Keratinocyte (primary cell): Measurements from ENCODE around the gene PDZD2. TPM values are rescaled to one million over a fixed set of nuclear protein-coding genes. Genes with fewer than 3 reads are reported as not detected.
A peak's percentile ranks its signal among the peaks of the same experiment; 100 is the strongest.

Source experiments
- DNase-seq: peaks from one replicate; pipeline ENCODE4 v3.0.0-alpha.2; 2011; ENCODE audit warnings: low read depth, missing footprints, low spot score
- FAIRE-seq: peaks from 2 replicates; lab custom pipeline; 2011; peaks lifted over from hg19 to GRCh38; lab: Jason Lieb, UNC
- H2AFZ ChIP-seq: 2 replicates; pipeline ENCODE4 v1.6.0; 2012; ENCODE audit warnings: low read length, control low read depth, inconsistent platforms; ENCODE audit not compliant: control insufficient read depth
- H3K27ac ChIP-seq: 2 replicates; pipeline ENCODE4 v1.5.1; 2011; ENCODE audit warnings: low read length; ENCODE audit not compliant: control insufficient read depth, insufficient read depth
- H3K27me3 ChIP-seq: 3 replicates; pipeline ENCODE4 v1.6.0; 2011; ENCODE audit warnings: low read length; ENCODE audit not compliant: control insufficient read depth, insufficient read depth; ENCODE audit errors: extremely low read depth
- H3K36me3 ChIP-seq, 2 experiments: 2 replicates in 1 of 2; 3 replicates in 1 of 2; pipeline ENCODE4 v1.5.1; 2011; ENCODE audit warnings: low read length in 2 of 2, mild to moderate bottlenecking in 1 of 2; ENCODE audit not compliant: control insufficient read depth in 2 of 2, insufficient read depth in 2 of 2; ENCODE audit errors: extremely low read depth in 1 of 2
- H3K4me1 ChIP-seq: 3 replicates; pipeline ENCODE4 v1.5.1; 2011; ENCODE audit warnings: low read length; ENCODE audit not compliant: control insufficient read depth, insufficient read depth; ENCODE audit errors: extremely low read depth
- H3K4me2 ChIP-seq: 3 replicates; pipeline ENCODE4 v1.6.0; 2011; ENCODE audit warnings: low read depth, low read length; ENCODE audit not compliant: control insufficient read depth, insufficient read depth; ENCODE audit errors: extremely low read depth
- H3K4me3 ChIP-seq, 3 experiments: fragments of 200-600 bp in 1 of 3; sonication (generic) in 1 of 3; 2 replicates in 2 of 3; 3 replicates in 1 of 3; pipeline ENCODE4 v1.5.1; 2011 to 2016; ENCODE audit warnings: low read length in 3 of 3, mild to moderate bottlenecking in 3 of 3, control low read depth in 2 of 3, inconsistent platforms in 1 of 3, low read depth in 1 of 3, mixed read lengths in 1 of 3, mixed run types in 1 of 3, moderate library complexity in 1 of 3; ENCODE audit not compliant: control insufficient read depth in 2 of 3, insufficient read depth in 2 of 3; ENCODE audit errors: extremely low read depth in 1 of 3
- H3K79me2 ChIP-seq: 2 replicates; pipeline ENCODE4 v1.6.0; 2012; ENCODE audit warnings: low read length; ENCODE audit not compliant: control insufficient read depth, insufficient read depth
- H3K9ac ChIP-seq: 3 replicates; pipeline ENCODE4 v1.6.0; 2011; ENCODE audit warnings: low read length; ENCODE audit not compliant: control insufficient read depth, insufficient read depth; ENCODE audit errors: extremely low read depth
- H3K9me1 ChIP-seq: 3 replicates; pipeline ENCODE4 v1.6.0; 2011; ENCODE audit warnings: low read length; ENCODE audit not compliant: control insufficient read depth, insufficient read depth; ENCODE audit errors: extremely low read depth
- H3K9me3 ChIP-seq: 2 replicates; pipeline ENCODE4 v1.5.1; 2012; ENCODE audit warnings: low read depth, low read length; ENCODE audit not compliant: control insufficient read depth
- H4K20me1 ChIP-seq: 3 replicates; pipeline ENCODE4 v1.6.0; 2011; ENCODE audit warnings: low read length; ENCODE audit not compliant: control insufficient read depth, insufficient read depth; ENCODE audit errors: extremely low read depth
- EZH2 ChIP-seq: IDR thresholded peaks from one replicate; pipeline ENCODE4 v1.6.1; 2012; ENCODE audit warnings: inconsistent platforms, mild to moderate bottlenecking, low read length, moderate library complexity
- dilution Hi-C: fragments of 300-500 bp; cut with MboI; formaldehyde crosslinking; loops from one replicate; pipeline ENCODE4 v1.7.0; 2020; ENCODE audit warnings: low sequenced_read_pairs; ENCODE audit not compliant: extremely low pct_ligation_motif_present
- polyA plus RNA-seq, 5 experiments: library from polyadenylated mRNA; depleted of rRNA in 3 of 5; stranded (reverse) in 3 of 5; stranded (forward) in 1 of 5; unstranded in 1 of 5; fragments of >200 nt; gene quantifications; 1 replicate in 1 of 5; 2 replicates in 3 of 5; 3 replicates in 1 of 5; pipeline versions ENCODE4 v1.2.1 to v1.2.3, GENCODE V29; 2011 to 2012; ENCODE audit warnings: missing spikeins in 2 of 5, low read depth in 1 of 5, low replicate concordance in 1 of 5
- TF ChIP-seq, protein P1 (sequence below), 3 experiments: IDR thresholded peaks in 1 of 3; conservative IDR thresholded peaks in 1 of 3; optimal IDR thresholded peaks in 1 of 3; 2 replicates in 2 of 3; 3 replicates in 1 of 3; pipeline versions ENCODE3 to v1.5.1; 2011; ENCODE audit warnings: low read length in 3 of 3, mild to moderate bottlenecking in 3 of 3, moderate library complexity in 2 of 3, control low read depth in 1 of 3, inconsistent platforms in 1 of 3; ENCODE audit not compliant: insufficient read depth in 2 of 3; ENCODE audit errors: extremely low read depth in 1 of 3

The PDZD2 gene
- polyA plus RNA-seq, 1 donor (not counting 4 experiments of a cell fraction or from before 2014, with no cell fraction given), result 7.3 TPM

DNA sequence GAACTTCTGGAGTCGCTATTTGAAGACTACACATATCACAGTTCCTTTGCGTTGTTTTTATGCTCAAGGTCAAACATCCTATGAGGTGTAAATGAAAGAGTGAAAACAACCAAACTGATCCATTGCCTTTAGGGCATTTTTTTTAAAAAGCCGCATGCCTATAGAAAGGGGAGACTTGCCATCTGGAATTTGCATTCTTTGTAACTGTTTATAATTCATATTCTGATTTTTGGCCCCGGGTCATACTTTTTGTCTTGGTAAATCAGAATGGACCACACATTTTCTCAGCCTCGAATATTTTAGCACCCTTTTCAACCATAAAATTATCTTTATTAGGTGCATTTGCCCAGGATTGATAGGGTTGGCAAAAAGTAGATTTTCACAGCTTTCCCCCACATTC lies 347.2 kb downstream of the PDZD2 start:
- no peaks in the 10 kb centered on the region for H4K20me1 ChIP-seq
- no peak for FAIRE-seq
- TF ChIP-seq, protein P1, sequence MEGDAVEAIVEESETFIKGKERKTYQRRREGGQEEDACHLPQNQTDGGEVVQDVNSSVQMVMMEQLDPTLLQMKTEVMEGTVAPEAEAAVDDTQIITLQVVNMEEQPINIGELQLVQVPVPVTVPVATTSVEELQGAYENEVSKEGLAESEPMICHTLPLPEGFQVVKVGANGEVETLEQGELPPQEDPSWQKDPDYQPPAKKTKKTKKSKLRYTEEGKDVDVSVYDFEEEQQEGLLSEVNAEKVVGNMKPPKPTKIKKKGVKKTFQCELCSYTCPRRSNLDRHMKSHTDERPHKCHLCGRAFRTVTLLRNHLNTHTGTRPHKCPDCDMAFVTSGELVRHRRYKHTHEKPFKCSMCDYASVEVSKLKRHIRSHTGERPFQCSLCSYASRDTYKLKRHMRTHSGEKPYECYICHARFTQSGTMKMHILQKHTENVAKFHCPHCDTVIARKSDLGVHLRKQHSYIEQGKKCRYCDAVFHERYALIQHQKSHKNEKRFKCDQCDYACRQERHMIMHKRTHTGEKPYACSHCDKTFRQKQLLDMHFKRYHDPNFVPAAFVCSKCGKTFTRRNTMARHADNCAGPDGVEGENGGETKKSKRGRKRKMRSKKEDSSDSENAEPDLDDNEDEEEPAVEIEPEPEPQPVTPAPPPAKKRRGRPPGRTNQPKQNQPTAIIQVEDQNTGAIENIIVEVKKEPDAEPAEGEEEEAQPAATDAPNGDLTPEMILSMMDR (optimal IDR thresholded peaks at IDR 0.05 in 1 of 3, IDR thresholded peaks at IDR 0.05 in 1 of 3, conservative IDR thresholded peaks at IDR 0.05 in 1 of 3; ENCODE audit: extremely low read depth in 1 of 3, insufficient read depth in 2 of 3, low read length in 3 of 3), result no peak
- TF ChIP-seq EZH2, result no peak

DNA sequence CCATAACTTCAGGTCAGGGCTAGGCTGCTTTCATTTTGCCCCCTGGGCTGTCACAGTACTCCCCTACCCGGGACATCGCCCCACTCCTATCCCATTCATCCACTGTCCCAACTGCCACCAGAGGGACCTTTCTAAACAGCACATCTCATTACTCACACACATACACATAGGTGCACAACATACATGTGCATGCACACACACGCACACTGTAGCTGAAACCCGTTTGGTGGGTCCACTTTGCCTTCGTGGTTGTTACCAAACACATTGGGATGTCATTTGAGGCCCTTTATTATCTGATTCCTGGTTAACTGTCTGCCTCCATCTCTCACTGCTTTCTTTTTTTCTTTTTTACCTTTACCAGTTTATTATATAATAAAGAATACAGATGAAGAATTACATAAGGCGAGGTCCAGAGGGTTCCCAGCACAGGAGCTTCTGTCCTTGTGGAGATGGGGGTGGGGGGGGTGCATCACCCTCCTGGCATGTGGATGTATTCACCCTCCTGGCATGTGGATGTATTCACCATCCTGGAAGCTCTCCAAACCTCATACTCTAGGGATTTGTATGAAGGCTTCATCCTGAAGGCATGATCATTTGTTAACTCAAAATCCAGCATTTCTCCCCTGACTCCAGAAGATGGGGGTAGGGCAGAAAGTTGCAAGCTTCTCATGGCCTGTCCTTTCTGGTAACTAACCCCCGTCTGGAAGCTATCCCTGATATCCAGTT lies 349.2 kb downstream of the PDZD2 start:
- no peak overlapping the region for H3K9ac ChIP-seq
- dilution Hi-C loops, result no loop called here
- peak; percentile 88 for DNase-seq
- H3K27ac ChIP-seq, result peak overlapping the region; percentile 69
- no peaks in the 10 kb centered on the region for H3K9me3 ChIP-seq
- peaks cover 0 to 4% of the 10 kb centered on the region in 2 experiments for H3K36me3 ChIP-seq
- H3K4me1 ChIP-seq, result peaks cover 42% of the 10 kb centered on the region
- H4K20me1 ChIP-seq, result no peaks in the 10 kb centered on the region
- H3K9me1 ChIP-seq, result no peaks in the 10 kb centered on the region
- H3K27me3 ChIP-seq, result no peaks in the 10 kb centered on the region
- H3K4me2 ChIP-seq, result peak overlapping the region; percentile 66
- no peaks in the 10 kb centered on the region for H3K79me2 ChIP-seq
- TF ChIP-seq, protein P1 (optimal IDR thresholded peaks at IDR 0.05 in 1 of 3, IDR thresholded peaks at IDR 0.05 in 1 of 3, conservative IDR thresholded peaks at IDR 0.05 in 1 of 3; ENCODE audit: extremely low read depth in 1 of 3, insufficient read depth in 2 of 3, low read length in 3 of 3), result peak in 2 of 3 experiments; percentile 13 to 30
- no peak for TF ChIP-seq EZH2
- H2AFZ ChIP-seq, result no peak overlapping the region
- no peak overlapping the region for H3K4me3 ChIP-seq
- FAIRE-seq, result peak; percentile 90

More for the DNA sequence above, 347.2 kb downstream of the PDZD2 start:
- DNase-seq, result no peak
- no peak overlapping the region for H3K9ac ChIP-seq
- no peaks in the 10 kb centered on the region for H3K9me3 ChIP-seq
- H3K27me3 ChIP-seq, result no peaks in the 10 kb centered on the region
- dilution Hi-C loops, result no loop called here
- peaks cover 2% of the 10 kb centered on the region for H3K79me2 ChIP-seq
- H3K4me2 ChIP-seq, result no peak overlapping the region
- H3K9me1 ChIP-seq, result no peaks in the 10 kb centered on the region
- no peak overlapping the region for H3K4me3 ChIP-seq
- peaks cover 0 to 4% of the 10 kb centered on the region in 2 experiments for H3K36me3 ChIP-seq
- H3K27ac ChIP-seq, result no peak overlapping the region
- peaks cover 49% of the 10 kb centered on the region for H3K4me1 ChIP-seq
- H2AFZ ChIP-seq, result no peak overlapping the region
